ENCODE measurements around the gene ARMC3. TPM values are rescaled to one million over a fixed set of nuclear protein-coding genes. Genes with fewer than 3 reads are reported as not detected.
"Not testable (repeated sequence)": the region's sequence is repeated elsewhere in the genome, so short reads cannot be mapped to it uniquely, and the experiment has no call there.

Gene ARMC3
- total RNA-seq, 1 donor from 2014 or later, result 0.18 TPM

- intact Hi-C loops (cut with DNase I), result no loop called here
- DNase-seq (ENCODE audit: low spot score) (no peak), ATAC-seq (no peak)
Observed at GRCh38 chr10:22925088-22925487, 2.8 kb upstream of the ARMC3 start.

GRCh38 chr10:22927166-22927565, 687 bp upstream of the ARMC3 start:
- no peak for DNase-seq (ENCODE audit: low spot score)
- intact Hi-C loops (cut with DNase I), result no loop called here
- no peak for ATAC-seq

GRCh38 chr10:22929053-22929452, 1.2 kb downstream of the ARMC3 start:
- ATAC-seq; DNase-seq (ENCODE audit: low spot score); intact Hi-C loops (cut with DNase I): not testable (repeated sequence)

GRCh38 chr10:22931948-22932347, 4.1 kb downstream of the ARMC3 start:
- intact Hi-C loops (cut with DNase I), result no loop called here
- no peak for ATAC-seq
- DNase-seq (ENCODE audit: low spot score), result no peak

GRCh38 chr10:22932626-22933370, 4.9 kb downstream of the ARMC3 start:
- intact Hi-C loops (cut with DNase I), result no loop called here
- DNase-seq (ENCODE audit: low spot score), result no peak

GRCh38 chr10:22934726-22935125, 6.9 kb downstream of the ARMC3 start:
- ATAC-seq (no peak), DNase-seq (ENCODE audit: low spot score) (no peak)
- intact Hi-C loops (cut with DNase I), result no loop called here

More at GRCh38 chr10:22932626-22933370, 4.9 kb downstream of the ARMC3 start:
- ATAC-seq, result peak; percentile 62

- no peak for DNase-seq (ENCODE audit: low spot score)
- intact Hi-C loops (cut with DNase I), result no loop called here
- ATAC-seq, result no peak
Observed at GRCh38 chr10:22942437-22942836, 14.6 kb downstream of the ARMC3 start.

GRCh38 chr10:22945934-22946673, 18.3 kb downstream of the ARMC3 start:
- no peak for DNase-seq (ENCODE audit: low spot score)
- intact Hi-C loops (cut with DNase I), result no loop called here
- no peak for ATAC-seq

GRCh38 chr10:22954970-22955369, 27.1 kb downstream of the ARMC3 start:
- no peak for ATAC-seq
- intact Hi-C loops (cut with DNase I), result no loop called here
- no peak for DNase-seq (ENCODE audit: low spot score)

- intact Hi-C loops (cut with DNase I), result no loop called here
- ATAC-seq (no peak), DNase-seq (ENCODE audit: low spot score) (no peak)
Observed at GRCh38 chr10:22958338-22958737, 30.5 kb downstream of the ARMC3 start.

- no peak for DNase-seq (ENCODE audit: low spot score)
- intact Hi-C loops (cut with DNase I), result no loop called here
- no peak for ATAC-seq
Observed at GRCh38 chr10:22959292-22959691, 31.4 kb downstream of the ARMC3 start.

- DNase-seq (ENCODE audit: low spot score), result no peak
- intact Hi-C loops (cut with DNase I), result no loop called here
- ATAC-seq, result no peak
Observed at GRCh38 chr10:22959950-22960349, 32.1 kb downstream of the ARMC3 start.

- intact Hi-C loops (cut with DNase I), result no loop called here
- ATAC-seq, result no peak
- no peak for DNase-seq (ENCODE audit: low spot score)
Observed at GRCh38 chr10:22962817-22963216, 35.0 kb downstream of the ARMC3 start.

- DNase-seq (ENCODE audit: low spot score), result no peak
- no peak for ATAC-seq
- intact Hi-C loops (cut with DNase I), result no loop called here
Observed at GRCh38 chr10:22969704-22970103, 41.9 kb downstream of the ARMC3 start.

- intact Hi-C loops (cut with DNase I), result no loop called here
- ATAC-seq (no peak), DNase-seq (ENCODE audit: low spot score) (no peak)
Observed at GRCh38 chr10:22976534-22976933, 48.7 kb downstream of the ARMC3 start.

GRCh38 chr10:22977751-22978150, 49.9 kb downstream of the ARMC3 start:
- intact Hi-C loops (cut with DNase I), result no loop called here
- DNase-seq (ENCODE audit: low spot score) (no peak), ATAC-seq (no peak)

GRCh38 chr10:22978287-22978686, 50.4 kb downstream of the ARMC3 start:
- intact Hi-C loops (cut with DNase I), result no loop called here
- ATAC-seq (no peak), DNase-seq (ENCODE audit: low spot score) (no peak)

- intact Hi-C loops (cut with DNase I), result no loop called here
- DNase-seq (ENCODE audit: low spot score) (no peak), ATAC-seq (no peak)
Observed at GRCh38 chr10:22978918-22979317, 51.1 kb downstream of the ARMC3 start.

GRCh38 chr10:22980822-22981221, 53.0 kb downstream of the ARMC3 start:
- intact Hi-C loops (cut with DNase I), result no loop called here
- DNase-seq (ENCODE audit: low spot score), result no peak
- no peak for ATAC-seq

- intact Hi-C loops (cut with DNase I), result no loop called here
- no peak for ATAC-seq
- no peak for DNase-seq (ENCODE audit: low spot score)
Observed at GRCh38 chr10:22984066-22984465, 56.2 kb downstream of the ARMC3 start.

Data from sciatic nerve (tissue), 2 donors.